Psoas muscle (tissue), 8 donors: ENCODE data around the gene MAPKAPK2. TPM values are rescaled to one million over a fixed set of nuclear protein-coding genes. Genes with fewer than 3 reads are reported as not detected.
"Not testable (repeated sequence)": the region's sequence is repeated elsewhere in the genome, so short reads cannot be mapped to it uniquely, and the experiment has no call there.

Source experiments
- ATAC-seq, 4 donors: fragments of 200-7000 bp; cut with Tn5 transposase; one replicate each; pipeline ENCODE4 v1.9.1; 2020; ENCODE audit warnings: moderate library complexity in 3 of 4, mild to moderate bottlenecking in 2 of 4
- DNase-seq, 2 donors: peaks; one replicate each; pipeline ENCODE4 v3.0.0-alpha.2; 2020
- H3K27ac ChIP-seq: fragments of 200-600 bp; one replicate; pipeline ENCODE4 v1.8.0; 2022
- H3K27me3 ChIP-seq, 3 donors: fragments of 200-600 bp in 1 of 3; one replicate each; pipeline versions ENCODE4 v1.6.1 to v1.8.0; 2013 to 2022; ENCODE audit warnings: low read length in 2 of 3, mild to moderate bottlenecking in 2 of 3, moderate library complexity in 1 of 3; ENCODE audit not compliant: insufficient read depth in 3 of 3
- H3K36me3 ChIP-seq, 2 donors: fragments of 200-600 bp in 1 of 2; one replicate each; pipeline versions ENCODE4 v1.6.1 to v1.8.0; 2013 to 2022; ENCODE audit warnings: low read depth in 1 of 2, mild to moderate bottlenecking in 1 of 2, moderate library complexity in 1 of 2; ENCODE audit not compliant: insufficient read depth in 1 of 2
- H3K4me1 ChIP-seq: fragments of 200-600 bp; one replicate; pipeline ENCODE4 v1.8.0; 2022
- H3K4me3 ChIP-seq: fragments of 200-600 bp; one replicate; pipeline ENCODE4 v1.8.0; 2022; ENCODE audit warnings: mild to moderate bottlenecking
- H3K9me3 ChIP-seq: fragments of 200-600 bp; one replicate; pipeline ENCODE4 v1.8.0; 2022
- WGBS, 3 donors: extraction: QIAGEN DNeasy Blood & Tissue Kit; methylation state at CpG; one replicate each; pipeline versions ENCODE4 v1.1.6 to v1.1.7; 2013; 5-methylcytosine and 5-hydroxymethylcytosine counted together
- intact Hi-C, 2 donors: fragments of 100-400 bp; cut with DNase I; formaldehyde crosslinking; loops; one replicate each; pipeline versions ENCODE4 v1.11.0 to v1.14.2; 2022
- polyA plus RNA-seq, 3 donors: library from polyadenylated mRNA; stranded (reverse); fragments of 200-250 nt; gene quantifications; one replicate each; pipeline ENCODE4 v1.2.3, GENCODE V29; 2013
- total RNA-seq, 4 donors: library from RNA; stranded (reverse); fragmentation: NEBNext Ultra II Directional in 2 of 4; extraction: Animal tissue kit (Norgen Biotek cat#: 25700) in 2 of 4; gene quantifications; one replicate each; pipeline versions ENCODE4 v1.2.1 to v1.2.4, GENCODE V29; 2021 to 2023
- TF ChIP-seq, protein P1 (sequence below): fragments of 200-600 bp; IDR thresholded peaks from one replicate; pipeline ENCODE4 v1.8.0; 2022; ENCODE audit warnings: antibody characterized with exemption
- donor health status: healthy with polysubstance abuse.
- donor health status: DM: no; HTN: no; CAD: no; lungs with moderate emphysema.
- donor health status: Bipolar disorder and iron deficiency.
- donor health status: healthy.
- donor health status: DM: yes; HTN: yes; CAD: no.
- donor health status: DM: no; HTN: no; CAD: no.
- donor health status: DM: no; HTN: no; CAD: no.
- donor health status: DM: yes; HTN: yes; CAD: no.

MAPKAPK2 gene
- total and polyA plus RNA-seq, 7 donors, result 89.4 to 198 (median 139) TPM

DNA sequence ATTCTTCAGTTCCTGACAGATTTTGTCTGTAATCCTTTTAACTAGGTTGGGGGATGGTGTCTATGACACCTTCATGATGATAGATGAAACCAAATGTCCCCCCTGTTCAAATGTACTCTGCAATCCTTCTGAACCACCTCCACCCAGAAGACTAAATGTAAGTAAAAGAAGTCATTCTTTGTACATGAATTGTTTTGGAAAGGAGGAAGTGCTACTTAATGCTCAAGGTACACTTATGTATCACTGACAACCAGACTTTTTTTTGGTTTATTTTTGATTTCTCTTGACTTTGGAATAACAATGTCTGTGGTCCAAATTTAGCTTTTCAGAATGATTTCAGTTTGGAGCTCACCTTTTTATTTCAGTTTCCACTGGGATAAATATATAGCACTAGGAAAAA is 47.1 kb upstream of the MAPKAPK2 start:
- H3K4me1 ChIP-seq, result peaks cover 18% of the 10 kb centered on the region

DNA sequence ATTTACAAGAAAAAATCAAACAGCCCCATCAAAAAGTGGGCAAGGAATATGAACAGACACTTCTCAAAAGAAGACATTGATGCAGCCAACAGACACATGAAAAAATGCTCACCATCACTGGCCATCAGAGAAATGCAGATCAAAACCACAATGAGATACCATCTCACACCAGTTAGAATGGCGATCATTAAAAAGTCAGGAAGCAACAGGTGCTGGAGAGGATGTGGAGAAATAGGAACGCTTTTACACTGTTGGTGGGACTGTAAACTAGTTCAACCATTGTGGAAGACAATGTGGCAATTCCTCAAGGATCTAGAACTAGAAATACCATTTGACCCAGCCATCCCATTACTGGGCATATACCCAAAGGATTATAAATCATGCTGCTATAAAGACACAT is 42.6 kb upstream of the MAPKAPK2 start:
- H3K9me3 ChIP-seq, result not testable (repeated sequence)

More for the DNA sequence above, 47.1 kb upstream of the MAPKAPK2 start:
- Histone ChIP-seq H3K27me3 (no peaks in the 10 kb centered on the region), H3K27ac (no peak overlapping the region), H3K36me3 (no peaks in the 10 kb centered on the region), H3K9me3 (no peaks in the 10 kb centered on the region), H3K4me3 (no peak overlapping the region)
- no peak for DNase-seq
- no peak for ATAC-seq
- TF ChIP-seq, protein P1, sequence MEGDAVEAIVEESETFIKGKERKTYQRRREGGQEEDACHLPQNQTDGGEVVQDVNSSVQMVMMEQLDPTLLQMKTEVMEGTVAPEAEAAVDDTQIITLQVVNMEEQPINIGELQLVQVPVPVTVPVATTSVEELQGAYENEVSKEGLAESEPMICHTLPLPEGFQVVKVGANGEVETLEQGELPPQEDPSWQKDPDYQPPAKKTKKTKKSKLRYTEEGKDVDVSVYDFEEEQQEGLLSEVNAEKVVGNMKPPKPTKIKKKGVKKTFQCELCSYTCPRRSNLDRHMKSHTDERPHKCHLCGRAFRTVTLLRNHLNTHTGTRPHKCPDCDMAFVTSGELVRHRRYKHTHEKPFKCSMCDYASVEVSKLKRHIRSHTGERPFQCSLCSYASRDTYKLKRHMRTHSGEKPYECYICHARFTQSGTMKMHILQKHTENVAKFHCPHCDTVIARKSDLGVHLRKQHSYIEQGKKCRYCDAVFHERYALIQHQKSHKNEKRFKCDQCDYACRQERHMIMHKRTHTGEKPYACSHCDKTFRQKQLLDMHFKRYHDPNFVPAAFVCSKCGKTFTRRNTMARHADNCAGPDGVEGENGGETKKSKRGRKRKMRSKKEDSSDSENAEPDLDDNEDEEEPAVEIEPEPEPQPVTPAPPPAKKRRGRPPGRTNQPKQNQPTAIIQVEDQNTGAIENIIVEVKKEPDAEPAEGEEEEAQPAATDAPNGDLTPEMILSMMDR, result no peak
- intact Hi-C loops, result loop anchor here in 1 of 2 donors (10.0 kb wide), 1 partner anchor 347 kb away; no protein-coding TSS in a partner anchor

DNA sequence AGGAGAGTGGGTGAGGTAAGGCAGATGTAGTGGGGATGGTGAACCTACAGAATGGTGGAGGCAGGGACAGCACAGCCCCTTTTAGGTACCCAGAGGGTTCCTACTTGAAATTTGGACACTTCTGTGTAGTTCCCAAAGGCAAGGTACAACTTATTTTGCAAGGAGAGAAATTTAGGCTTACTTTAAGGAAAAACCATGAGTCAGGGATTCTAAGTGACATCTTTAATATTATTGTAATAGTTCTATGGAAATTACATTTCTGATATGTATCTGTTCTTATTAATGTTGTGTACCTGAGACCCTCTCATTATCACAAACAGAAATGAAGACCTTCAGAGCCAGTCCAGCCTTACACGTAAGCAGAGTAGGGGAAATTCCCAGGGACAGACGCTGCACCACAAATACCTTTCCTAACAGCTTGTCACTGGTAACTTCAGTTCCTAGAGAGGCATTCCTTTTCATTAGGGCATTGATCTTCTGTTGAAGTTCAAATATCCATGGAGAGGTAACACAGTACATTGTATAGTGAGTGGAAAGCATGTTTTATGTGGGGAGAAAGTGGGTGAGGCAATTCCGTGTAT is 41.5 kb upstream of the MAPKAPK2 start:
- ATAC-seq, result no peak
- H3K27me3 ChIP-seq, result no peaks in the 10 kb centered on the region
- intact Hi-C loops, result no loop called here
- no peaks in the 10 kb centered on the region for H3K4me1 ChIP-seq
- H3K9me3 ChIP-seq, result no peaks in the 10 kb centered on the region
- no peak overlapping the region for H3K27ac ChIP-seq
- H3K4me3 ChIP-seq, result no peak overlapping the region
- WGBS, 3 donors, result 79 to 90% (median 84%) methylated on average over 3 of the region's 3 CpGs
- H3K36me3 ChIP-seq, result peaks cover 0 to 3% of the 10 kb centered on the region in 2 donors
- TF ChIP-seq, protein P1, result no peak
- DNase-seq, result no peak

More for the DNA sequence above, 42.6 kb upstream of the MAPKAPK2 start:
- H3K36me3 ChIP-seq, H3K4me3 ChIP-seq, H3K27me3 ChIP-seq, DNase-seq, intact Hi-C loops, H3K4me1 ChIP-seq, ATAC-seq, H3K27ac ChIP-seq: not testable (repeated sequence)
- WGBS, 3 donors, result 64 to 88% (median 72%) methylated on average over 2 of the region's 2 CpGs

DNA sequence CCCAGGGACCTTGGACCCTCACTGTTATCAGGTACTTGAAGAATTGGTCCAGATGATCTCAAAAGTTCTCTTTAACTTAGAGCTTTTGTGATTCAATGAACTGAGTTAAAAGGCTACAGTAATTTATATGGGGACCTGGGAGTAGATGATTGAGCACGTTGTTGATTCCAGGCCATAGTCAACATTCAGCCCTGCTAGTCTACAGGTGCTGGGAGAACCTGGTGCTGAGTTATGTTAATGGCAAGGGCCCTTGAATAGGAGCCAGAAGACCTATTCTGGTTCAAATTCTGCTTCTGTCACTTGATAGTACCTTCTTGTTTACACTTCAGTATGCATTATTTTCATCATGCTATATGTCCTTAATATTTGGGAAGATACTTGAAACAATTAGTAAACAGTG is 38.2 kb upstream of the MAPKAPK2 start:
- Histone ChIP-seq H3K4me3 (no peak overlapping the region), H3K27ac (no peak overlapping the region), H3K36me3 (peaks cover 0 to 3% of the 10 kb centered on the region in 2 donors), H3K27me3 (no peaks in the 10 kb centered on the region), H3K9me3 (no peaks in the 10 kb centered on the region), H3K4me1 (no peaks in the 10 kb centered on the region)
- ATAC-seq (no peak), DNase-seq (no peak)
- WGBS, 3 donors, result 85% methylated on average over 1 of the region's 1 CpG
- TF ChIP-seq, protein P1, result no peak
- intact Hi-C loops, result no loop called here

- intact Hi-C loops, result no loop called here
- ATAC-seq (no peak), DNase-seq (no peak)
- H3K9me3 ChIP-seq, result no peaks in the 10 kb centered on the region
- no peaks in the 10 kb centered on the region for H3K4me1 ChIP-seq
- TF ChIP-seq, protein P1, result no peak
- H3K27me3 ChIP-seq, result no peaks in the 10 kb centered on the region
- H3K36me3 ChIP-seq, result peaks cover 0 to 3% of the 10 kb centered on the region in 2 donors
- H3K27ac ChIP-seq, result no peak overlapping the region
- H3K4me3 ChIP-seq, result no peak overlapping the region
Observed at GRCh38 chr1:206647224-206647623, 37.5 kb upstream of the MAPKAPK2 start.
